Stimulated activated CD8-positive, alpha-beta memory T cell treated with anti-CD3 and anti-CD28 coated beads, Interleukin-2, amount 100 ng/mL, for 48 hours (primary cell): Measurements from ENCODE around the gene COTL1.
A peak's percentile ranks its signal among the peaks of the same experiment; 100 is the strongest.
"Not testable (repeated sequence)": the region's sequence is repeated elsewhere in the genome, so short reads cannot be mapped to it uniquely, and the experiment has no call there.

ENCODE experiments used
- DNase-seq, 2 donors: peaks; one replicate each; pipeline ENCODE4 v3.0.0-alpha.2; 2020; ENCODE audit warnings: low read depth in 2 of 2

Gene COTL1

GRCh38 chr16:84643180-84643583 lies 25.3 kb upstream of the COTL1 start:
- DNase-seq: no peak

- no peak for DNase-seq
Measured at GRCh38 chr16:84641643-84642358, 23.9 kb upstream of the COTL1 start.

GRCh38 chr16:84640145-84640544 lies 22.3 kb upstream of the COTL1 start:
- no peak for DNase-seq

GRCh38 chr16:84638231-84638806 lies 20.4 kb upstream of the COTL1 start:
- DNase-seq: no peak

GRCh38 chr16:84637709-84638108 lies 19.8 kb upstream of the COTL1 start:
- no peak for DNase-seq

- DNase-seq: no peak
Measured at GRCh38 chr16:84635702-84636101, 17.8 kb upstream of the COTL1 start.

- DNase-seq: no peak
Measured at GRCh38 chr16:84633622-84634021, 15.7 kb upstream of the COTL1 start.

GRCh38 chr16:84632862-84633261 lies 15.0 kb upstream of the COTL1 start:
- not testable (repeated sequence) for DNase-seq

GRCh38 chr16:84631886-84632285 lies 14.0 kb upstream of the COTL1 start:
- DNase-seq: no peak

GRCh38 chr16:84631153-84631466 lies 13.2 kb upstream of the COTL1 start:
- no peak for DNase-seq

GRCh38 chr16:84630446-84631152 lies 12.7 kb upstream of the COTL1 start:
- no peak for DNase-seq

GRCh38 chr16:84630009-84630408 lies 12.1 kb upstream of the COTL1 start:
- DNase-seq: no peak

GRCh38 chr16:84629580-84629979 lies 11.7 kb upstream of the COTL1 start:
- DNase-seq: no peak

- DNase-seq: no peak
Measured at GRCh38 chr16:84628226-84628731, 10.4 kb upstream of the COTL1 start.

- DNase-seq: no peak
Measured at GRCh38 chr16:84625556-84625955, 7.7 kb upstream of the COTL1 start.

- not testable (repeated sequence) for DNase-seq
Measured at GRCh38 chr16:84620913-84621312, 3.0 kb upstream of the COTL1 start.

- no peak for DNase-seq
Measured at GRCh38 chr16:84618581-84619460, 943 bp upstream of the COTL1 start.

- DNase-seq: peak in 1 of 2 donors; percentile 30
Measured at GRCh38 chr16:84617041-84617790, 662 bp downstream of the COTL1 start.

- DNase-seq: no peak
Measured at GRCh38 chr16:84616515-84616914, 1.4 kb downstream of the COTL1 start.

- DNase-seq: no peak
Measured at GRCh38 chr16:84614968-84615813, 2.7 kb downstream of the COTL1 start.
